GM18873 (cell line): ENCODE results near the gene BUB1B.

ENCODE experiments used
- ATAC-seq: cut with Tn5 transposase; IDR thresholded peaks from one replicate; pipeline ENCODE4 v1.9.1; 2021; ENCODE audit warnings: mild to moderate bottlenecking, moderate library complexity, moderate number of reproducible peaks; ENCODE audit not compliant: unreplicated experiment, low FRiP score

BUB1B gene

DNA sequence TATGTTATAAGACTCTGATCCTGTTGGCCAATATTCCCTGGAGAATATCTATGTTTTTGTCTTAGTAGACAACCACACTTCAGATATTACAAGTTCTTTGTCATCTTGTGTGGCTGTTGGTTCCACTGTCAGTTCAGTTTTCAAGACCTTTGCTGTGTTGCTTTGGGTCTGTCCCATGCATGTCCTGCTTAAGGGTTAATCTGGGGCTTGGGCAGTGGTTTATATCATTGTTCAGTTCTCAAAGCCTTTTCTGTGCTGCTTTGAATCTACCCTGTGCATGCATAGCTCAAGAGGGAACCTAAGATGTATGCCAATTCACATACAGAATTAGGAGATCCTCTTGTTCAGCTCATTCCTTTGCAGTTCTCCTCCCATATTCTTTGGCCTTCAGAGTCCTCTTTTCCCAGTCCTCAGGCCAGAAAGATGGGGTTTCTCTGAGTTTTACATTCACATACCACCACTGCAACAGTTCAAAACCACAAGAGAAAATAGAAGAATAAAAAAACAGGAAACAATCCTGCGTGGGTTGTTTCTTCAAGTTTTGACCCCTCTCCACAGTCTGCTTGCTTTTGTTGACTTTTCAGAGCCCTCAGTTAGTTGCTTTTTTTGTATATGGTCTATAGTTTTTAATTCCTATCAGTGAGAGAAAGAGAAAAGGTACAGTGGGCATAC is 21.6 kb downstream of the BUB1B start:
- no peak for ATAC-seq

DNA sequence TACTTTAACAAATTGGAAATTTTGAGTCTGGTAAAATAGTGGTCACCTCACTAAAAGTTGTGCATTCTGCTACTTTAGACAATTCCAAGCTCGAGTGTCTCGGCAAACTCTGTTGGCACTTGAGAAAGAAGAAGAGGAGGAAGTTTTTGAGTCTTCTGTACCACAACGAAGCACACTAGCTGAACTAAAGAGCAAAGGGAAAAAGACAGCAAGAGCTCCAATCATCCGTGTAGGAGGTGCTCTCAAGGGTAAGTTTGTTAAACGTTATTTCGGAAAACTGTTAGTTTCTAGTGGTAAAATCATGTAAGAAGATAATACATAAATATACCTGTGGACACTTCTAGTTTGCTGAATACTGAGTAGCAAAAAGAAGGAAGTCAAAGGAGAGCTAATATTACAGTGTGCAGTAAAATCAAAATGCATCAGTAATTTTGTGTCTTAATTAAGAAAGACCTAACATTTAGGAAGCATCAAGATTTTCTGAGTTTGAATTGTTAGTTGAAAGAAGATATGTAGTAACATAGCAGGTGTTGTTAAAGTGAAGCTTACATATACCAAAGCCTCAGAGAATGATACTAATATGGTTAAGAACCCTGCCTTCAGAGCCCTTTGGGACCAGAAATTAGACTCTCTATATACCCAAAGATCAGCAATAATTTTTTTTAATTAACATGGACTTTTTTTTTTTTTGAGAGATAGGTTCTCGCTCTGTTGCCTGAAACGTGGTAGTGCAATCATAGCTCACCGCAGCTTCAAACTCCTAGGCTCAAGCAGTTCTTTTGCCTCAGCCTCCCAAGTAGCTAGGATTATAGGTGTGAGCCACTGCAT is 23.0 kb downstream of the BUB1B start:
- ATAC-seq: no peak

DNA sequence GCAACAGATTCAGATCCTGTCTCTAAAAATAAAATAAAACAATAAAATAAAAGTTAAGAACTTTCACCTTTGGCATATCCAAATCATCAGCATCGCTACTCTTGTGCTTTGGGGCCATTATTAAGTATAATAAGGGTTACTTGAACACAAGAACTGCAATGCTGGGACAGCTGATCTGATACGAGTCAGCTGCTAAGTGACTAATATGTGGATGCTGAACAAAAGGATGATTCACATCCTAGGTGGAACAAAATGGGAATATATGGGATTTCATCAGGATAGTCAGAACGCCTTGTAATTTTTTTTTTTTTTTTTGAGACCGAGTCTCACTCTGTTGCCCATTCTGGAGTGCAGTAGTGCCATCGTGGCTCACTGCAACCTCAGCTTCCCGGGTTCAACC is 29.7 kb downstream of the BUB1B start:
- no peak for ATAC-seq

DNA sequence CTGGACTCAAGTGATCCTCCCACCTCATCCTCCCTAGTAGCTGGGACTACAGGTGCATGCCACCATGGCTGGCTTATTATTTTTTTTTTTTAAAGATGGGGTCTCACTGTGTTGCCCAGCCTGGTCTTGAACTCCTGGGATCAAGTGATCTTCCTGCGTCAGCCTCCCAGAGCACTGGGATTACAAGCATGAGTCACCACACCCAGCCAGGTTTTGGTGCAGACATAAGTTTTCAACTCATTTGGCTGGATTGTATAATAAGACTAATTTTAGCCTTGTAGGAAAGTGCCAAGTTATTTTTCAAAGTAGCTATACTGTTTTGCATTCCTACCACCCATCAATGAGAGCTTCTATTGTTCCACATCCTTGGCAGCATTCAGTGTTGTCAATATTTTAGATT is 32.1 kb downstream of the BUB1B start:
- ATAC-seq: no peak

DNA sequence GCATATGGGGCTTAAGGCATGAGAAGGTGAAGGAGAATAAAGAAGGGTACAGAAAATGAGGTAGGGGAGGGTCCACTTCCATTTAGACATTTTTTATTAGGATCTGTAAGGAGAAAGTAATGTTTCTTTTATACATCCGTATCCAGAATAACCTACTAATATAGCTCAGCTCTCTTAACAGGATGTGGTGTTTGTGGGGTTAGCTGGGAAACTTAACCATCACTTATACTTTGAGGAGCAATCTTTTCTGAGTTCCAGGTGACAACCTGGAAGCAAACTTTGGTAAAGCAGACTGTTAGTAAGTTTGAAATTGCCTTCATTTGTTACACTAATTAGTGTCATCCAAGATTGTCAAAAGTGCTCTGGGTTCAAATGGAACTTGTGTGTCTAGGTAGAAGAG is 36.6 kb downstream of the BUB1B start:
- no peak for ATAC-seq

DNA sequence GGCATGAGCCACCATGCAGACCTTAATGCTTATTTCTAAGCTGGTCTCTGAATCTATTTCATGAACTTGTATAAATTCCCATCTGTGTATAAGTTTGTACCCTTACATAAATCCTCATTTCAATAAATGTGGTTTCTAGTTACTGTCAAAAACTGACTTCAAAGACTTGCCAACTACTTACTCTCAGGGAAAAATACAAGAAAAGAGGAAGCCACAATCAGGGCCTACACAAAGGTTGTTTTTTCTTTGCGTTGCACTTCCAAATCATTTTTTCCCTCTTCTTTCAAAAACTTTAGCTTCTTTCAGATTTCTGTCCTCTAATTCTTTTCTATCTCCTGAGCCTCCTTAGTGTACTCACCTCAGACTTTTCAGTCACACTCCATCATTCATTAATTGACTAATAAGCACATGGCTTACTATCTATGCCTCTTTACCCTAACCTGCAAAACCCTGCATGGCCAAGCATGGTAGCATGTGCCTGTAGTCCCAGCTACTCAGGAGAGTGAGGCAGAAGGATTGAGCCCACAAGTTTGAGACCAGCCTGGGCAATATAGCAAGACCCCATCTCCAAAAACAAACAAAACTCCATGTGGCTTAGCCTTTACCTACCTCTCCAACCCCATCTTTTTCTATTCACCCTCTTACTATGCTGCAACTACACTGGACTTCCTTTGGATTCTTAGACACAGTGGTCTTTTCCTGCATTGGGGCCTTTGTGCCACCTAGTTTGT is 37.7 kb downstream of the BUB1B start:
- ATAC-seq: no peak

DNA sequence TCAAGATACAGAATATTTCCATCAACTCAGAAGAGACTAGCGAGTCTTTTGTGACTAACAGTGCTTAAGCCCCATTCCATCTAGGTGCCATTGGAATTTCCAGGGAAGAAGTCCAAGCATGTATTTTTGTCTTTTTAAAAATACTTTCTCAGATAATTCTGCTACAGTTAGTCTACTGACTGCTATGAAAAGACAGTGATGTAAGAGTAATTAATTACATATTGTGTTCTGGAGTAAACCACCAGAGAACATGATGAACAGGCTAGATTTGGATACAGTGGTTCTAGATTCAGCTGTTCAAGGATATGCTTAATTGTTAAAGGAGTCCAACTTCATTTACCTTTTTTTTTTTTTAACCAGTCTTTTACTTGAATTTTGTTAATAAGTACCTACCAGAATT is 43.2 kb downstream of the BUB1B start:
- no peak for ATAC-seq

DNA sequence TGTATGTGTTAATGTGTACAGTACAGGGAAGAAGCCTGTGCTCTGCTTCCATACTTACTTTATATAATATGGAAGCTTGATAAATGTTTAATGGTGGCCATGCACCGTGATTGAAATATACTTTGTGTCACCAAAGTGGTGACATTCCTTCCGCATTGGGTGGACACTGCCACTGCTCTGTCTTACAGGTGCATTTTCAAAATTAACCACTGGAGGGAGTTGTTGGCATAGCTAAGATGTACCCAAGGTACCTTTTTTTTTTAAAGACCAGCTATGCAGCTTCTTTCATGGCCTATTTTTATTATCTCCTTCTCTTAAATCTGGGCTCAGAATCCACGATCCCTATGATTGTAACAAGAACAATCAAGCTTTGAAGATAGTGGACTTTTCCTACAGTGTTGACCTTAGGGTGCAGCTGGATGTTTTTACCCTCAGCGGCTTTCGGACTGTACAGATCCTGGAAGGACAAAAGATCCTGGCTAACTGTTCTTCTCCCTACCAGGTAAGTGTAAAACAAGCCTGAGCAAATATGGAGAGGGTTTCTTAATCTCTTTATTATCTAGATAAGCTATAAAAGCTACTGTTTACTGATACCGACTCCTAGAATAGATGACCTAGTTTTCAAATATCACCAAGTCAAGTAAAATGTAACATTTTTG is 56.4 kb downstream of the BUB1B start:
- ATAC-seq: no peak

DNA sequence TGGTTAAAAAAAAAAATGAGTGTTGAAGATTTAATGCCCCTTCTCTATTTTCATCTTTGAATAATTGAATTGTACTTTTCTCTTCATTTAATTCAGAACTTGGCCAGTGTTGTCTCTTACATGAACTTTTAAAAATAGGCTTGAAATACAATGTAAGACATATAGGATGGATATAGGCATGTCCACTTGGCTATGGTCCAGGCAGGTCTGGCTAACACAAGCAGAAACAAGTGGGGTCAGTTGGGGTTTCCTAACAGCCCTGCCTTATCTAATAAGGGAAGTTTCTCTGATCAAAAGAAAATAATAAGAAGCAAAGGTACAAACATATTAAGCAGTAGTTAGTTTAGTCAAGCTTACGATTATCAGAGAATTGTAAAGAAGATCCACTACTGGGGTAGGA is 58.9 kb downstream of the BUB1B start:
- no peak for ATAC-seq

DNA sequence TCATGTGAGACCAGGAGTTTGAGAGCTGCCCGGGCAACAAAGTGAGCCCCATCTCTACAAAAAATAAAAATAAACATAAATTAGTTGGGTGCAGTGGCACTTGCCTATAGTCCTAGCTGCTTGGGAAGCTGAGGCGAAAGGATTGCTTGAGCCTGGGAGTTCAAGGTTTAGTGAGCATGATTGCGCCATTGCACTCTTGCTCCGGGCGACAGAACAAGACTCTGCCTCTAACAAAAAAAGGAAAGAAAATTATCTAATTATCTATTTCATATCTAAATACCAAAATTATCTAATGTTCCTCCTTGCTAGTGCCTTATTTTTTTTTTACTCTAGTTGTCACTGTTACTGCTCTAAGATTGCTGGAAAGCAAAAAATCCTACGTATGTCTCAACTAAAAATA is 61.3 kb downstream of the BUB1B start:
- no peak for ATAC-seq

DNA sequence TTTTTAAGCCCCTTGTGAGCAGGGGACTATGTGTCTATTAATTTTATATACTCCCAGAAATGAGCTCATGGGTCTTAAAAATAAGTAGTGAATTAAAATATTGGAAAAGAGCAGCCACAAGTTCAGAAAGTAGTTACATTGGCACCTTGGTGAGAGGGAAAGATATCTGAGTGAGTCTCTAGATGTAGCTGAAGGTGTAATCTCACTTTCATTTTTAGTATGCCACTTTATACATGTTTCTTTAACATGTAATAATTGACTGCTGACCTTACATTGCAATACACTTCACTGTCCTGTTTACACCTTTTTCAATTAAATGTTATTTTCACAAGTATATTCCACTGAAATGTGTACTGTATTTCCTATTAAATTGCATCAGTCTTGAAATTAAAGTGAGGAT is 65.9 kb downstream of the BUB1B start:
- no peak for ATAC-seq

DNA sequence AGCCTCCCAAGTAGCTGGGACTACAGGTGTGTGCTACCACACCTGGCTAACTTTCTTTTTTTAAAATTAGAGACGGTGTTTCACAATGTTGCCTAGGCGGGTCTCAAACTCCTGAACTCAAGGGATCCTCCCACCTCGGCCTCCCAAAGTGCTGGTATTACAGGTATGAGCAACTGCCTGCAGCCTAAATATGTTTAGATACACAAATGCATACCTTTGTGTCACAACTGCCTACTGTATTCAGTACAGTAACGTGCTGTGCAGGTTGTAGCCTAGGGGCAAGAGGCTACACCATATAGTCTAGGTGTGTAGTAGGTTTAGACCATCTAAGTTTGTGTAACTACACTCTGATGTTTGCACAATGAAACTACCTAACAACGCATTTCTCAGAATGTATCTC is 68.4 kb downstream of the BUB1B start:
- no peak for ATAC-seq

DNA sequence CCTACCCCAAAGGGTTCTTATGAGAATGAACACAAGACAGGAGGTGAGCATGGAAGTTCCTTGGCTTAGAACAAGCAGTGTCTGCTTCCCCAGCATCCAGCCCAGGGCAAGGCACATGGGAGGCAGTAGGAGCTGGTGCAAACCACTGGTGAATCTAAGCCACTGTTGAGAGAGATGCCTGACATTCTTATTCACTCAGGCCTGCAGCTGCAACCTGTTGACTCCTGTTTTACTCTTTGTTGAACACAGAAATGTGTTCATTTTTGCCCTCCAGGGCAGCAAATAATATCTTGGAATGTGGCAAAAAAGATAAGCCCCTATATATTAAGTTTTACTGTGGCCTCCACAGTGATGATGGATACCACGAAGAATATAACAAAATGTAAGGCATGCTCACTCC is 69.1 kb downstream of the BUB1B start:
- no peak for ATAC-seq

DNA sequence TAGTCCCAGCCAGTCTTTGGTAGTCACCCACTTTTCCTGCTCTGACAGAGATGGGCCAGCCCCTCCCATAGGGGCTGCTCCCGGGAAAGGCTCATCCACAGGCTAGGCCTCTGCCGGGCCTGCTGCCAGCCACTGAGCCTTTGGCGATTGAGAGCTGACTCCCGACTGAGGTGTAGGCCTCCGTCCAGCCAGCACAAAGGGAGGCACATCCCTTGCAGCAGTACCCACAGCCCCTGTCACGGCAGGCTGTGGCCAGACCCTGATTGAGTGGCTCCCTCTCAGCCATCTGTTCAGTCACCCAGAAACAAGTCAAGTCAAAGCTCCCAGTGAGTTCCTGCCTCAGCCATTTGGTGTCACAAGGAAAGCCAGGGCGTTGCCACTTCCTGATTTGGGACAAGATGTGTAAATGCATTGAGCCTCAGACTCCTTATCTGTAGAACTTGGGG is 71.8 kb downstream of the BUB1B start:
- ATAC-seq: no peak

DNA sequence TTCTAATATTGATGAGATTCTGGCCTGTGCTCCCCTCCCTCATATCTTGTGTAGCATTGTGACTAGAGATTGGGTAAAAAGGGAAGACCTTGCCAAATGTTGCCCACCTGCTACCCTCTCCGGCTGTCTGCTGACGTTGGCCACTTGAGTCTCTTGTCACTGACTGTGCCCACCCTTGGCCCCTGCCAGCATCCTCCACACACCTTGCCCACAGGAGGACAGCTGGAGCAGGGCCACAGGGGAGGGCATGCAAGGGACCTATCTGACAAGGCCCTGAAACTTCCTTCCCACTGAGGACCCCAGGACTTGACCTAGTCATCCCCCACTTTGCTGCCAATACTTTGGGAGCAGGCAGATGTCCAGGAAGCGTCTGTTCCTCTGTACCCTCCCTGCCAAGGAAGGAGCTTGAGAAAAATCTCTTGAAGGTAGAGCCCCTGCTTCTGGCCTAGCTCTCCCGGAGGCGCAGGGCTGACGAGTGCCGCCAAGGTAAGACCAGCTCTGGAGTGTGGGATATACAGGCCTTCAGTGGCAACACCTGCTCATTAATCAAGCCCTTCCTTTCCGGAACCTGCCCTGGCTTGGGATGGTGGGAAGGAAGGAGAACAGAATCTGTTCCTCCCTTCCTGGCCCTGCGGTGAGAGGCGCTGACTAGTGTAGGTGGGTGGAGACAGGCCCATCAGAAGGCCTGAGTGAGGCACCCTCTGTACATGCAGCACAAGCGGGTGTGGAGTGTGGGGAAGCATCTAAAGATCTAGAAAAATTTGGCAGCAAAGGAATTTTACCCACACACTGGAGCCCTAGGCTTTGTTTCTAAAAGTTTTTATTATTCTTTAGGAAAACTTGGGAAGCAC is 73.1 kb downstream of the BUB1B start:
- ATAC-seq: no peak

DNA sequence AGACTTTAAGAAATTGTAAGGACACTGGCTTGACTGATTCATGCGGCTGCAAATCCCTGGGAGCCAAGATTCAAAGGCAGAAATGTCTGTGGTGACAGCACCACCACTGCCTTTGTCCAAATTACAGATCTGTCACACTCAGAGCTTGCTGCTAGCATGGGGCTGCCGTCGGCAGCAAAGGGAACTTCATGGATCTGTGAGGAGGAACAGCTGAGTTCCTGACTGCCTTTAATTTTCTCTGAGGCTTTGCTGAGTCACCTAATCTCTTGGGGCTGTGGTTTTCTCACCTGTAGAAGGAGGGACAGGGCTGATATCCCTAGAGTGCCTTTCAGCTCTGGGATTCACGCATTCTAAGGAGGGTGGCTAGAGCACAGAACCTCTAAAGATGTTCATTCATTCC is 73.9 kb downstream of the BUB1B start:
- no peak for ATAC-seq

DNA sequence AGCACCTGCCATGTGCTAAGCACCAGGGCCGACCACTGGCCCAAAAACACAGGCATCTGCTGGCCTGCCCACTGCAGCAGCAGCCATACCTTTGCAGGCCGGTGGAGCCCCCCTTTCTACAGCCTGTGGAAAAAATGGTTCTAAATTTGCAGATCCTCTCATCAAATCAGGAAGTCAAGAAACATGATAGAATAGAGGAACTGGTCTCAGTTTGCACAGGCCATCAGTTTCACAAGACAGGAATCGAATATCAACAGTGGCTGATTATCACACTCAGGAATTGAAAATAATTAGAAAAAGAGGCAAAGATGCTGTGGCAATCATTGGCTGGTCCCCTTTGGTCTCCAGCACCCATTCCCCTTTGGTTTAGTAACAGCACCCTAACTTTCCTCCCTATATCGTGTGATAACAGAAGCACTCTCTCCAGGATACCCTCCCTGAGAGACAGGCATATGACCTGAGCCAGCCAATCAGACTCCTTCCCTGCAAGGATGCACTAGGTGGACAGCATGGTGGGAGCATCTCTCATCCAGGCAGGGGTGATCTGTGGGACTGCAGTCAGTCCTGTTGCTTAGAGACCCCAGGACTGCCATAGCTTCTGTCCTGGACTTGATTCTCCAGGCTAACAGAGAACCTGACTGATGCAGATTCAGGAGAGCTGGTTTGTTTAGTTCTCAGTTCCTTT is 74.5 kb downstream of the BUB1B start:
- ATAC-seq: no peak

DNA sequence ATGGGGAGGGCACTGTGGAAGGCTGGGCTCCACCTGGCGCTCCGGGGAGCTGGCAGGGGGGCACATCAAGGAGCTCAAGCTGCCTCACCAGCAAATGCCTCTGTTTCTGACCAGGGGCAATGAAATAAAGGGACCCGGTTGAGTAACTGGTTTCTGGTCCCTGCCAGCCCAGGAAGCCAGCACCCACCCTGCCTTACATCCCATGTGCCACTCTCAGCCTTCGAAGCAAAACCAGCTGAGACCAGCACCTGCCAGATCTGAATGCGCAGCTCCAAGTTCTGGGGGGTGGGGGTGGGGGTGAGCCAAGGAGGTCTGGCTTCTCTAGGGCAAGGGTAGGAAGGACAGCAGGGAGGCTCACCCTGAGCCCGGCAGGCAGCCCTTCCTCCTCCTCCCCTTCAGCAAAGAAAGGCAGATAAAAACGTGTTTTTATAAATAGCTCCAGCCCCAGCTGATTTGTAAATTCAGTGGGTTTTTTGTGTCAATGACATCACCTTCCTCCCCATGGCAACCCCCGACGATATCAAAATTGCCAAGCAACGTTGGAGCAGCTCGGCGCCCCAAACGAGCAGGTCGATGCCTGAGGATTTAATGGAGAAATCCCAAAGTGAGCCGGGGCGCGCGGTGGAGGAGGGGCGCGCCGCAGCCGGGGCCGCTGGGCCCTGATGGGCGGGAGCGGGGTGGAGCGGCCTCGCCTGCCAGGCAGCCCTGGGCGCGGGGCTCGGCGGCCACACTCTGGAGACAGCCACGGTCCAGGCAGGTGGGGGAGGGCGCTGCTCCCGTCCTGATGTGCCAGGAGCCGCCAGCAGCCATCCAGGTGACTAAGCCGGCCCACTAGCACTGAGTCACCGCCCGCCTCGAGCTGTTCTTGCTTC is 77.9 kb downstream of the BUB1B start, which contains the start of gene PAK6:
Gene PAK6 (plus strand): TSS at position 532 of the 872 bp plus-strand sequence. CDS start 25,723 bp downstream, outside the sequence.
- ATAC-seq: no peak

DNA sequence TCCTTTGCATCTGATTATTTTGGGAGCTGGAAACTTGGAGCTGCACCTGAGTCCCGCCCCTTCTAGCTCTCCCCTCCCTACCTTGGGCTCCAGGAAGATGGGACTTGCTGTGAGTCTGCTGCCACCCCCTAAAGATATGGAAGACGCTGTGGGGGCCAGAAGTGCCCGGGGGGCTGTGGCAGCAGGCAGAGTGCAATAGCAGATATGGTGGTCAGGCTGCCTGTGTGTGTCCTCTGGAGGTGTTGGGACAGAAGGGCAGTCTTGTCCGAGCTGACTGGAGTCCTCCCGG is 78.5 kb downstream of the BUB1B start:
- ATAC-seq: no peak
